ENCODE measurements around the gene CMTM2. TPM values are rescaled to one million over a fixed set of nuclear protein-coding genes. Genes with fewer than 3 reads are reported as not detected.

Gene CMTM2
- total and polyA plus RNA-seq, 11 donors = 0.52 TPM; not detected in 10

GRCh38 chr16:66541388-66542355, 37.6 kb upstream of the CMTM2 start:
- peak in 3 of 4 donors; percentile 16 to 35 (median 33) for ATAC-seq
- peaks cover 0 to 89% (median 48%) of the 10 kb centered on the region in 9 donors for H3K36me3 ChIP-seq

DNA sequence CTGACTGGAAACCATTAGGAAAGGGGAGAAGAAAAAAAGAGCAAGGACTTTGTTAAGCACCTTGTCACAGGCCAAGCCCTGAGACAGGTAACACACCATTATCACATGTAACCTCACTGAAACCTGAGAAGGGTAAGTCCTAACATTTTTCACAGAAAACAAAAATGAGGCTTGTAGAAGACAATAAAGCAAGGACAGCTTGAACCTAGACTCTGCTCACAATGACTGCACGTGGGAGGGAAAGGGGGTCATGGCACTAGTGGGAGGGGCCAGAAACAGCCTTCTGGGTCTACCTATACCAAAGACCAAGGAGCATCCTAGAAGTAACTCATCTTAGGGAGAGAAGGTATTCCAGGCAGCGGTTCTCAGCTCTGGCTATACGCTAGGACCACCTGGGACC, 36.9 kb upstream of the CMTM2 start:
- Histone ChIP-seq H3K27me3 (no peaks in the 10 kb centered on the region), H3K9me3 (no peaks in the 10 kb centered on the region), H3K4me3 (no peak overlapping the region), H3K4me1 (peaks cover 0 to 23% (median 0%) of the 10 kb centered on the region in 12 donors), H3K27ac (no peak overlapping the region), H3K36me3 (peaks cover 0 to 86% (median 46%) of the 10 kb centered on the region in 9 donors)
- 81 to 93% (median 89%) methylated on average over 3 of the region's 3 CpGs for WGBS, 4 donors
- intact Hi-C loops (cut with DNase I) = no loop called here
- no peak for TF ChIP-seq POLR2A (IDR thresholded peaks at IDR 0.05)
- TF ChIP-seq, protein P1, sequence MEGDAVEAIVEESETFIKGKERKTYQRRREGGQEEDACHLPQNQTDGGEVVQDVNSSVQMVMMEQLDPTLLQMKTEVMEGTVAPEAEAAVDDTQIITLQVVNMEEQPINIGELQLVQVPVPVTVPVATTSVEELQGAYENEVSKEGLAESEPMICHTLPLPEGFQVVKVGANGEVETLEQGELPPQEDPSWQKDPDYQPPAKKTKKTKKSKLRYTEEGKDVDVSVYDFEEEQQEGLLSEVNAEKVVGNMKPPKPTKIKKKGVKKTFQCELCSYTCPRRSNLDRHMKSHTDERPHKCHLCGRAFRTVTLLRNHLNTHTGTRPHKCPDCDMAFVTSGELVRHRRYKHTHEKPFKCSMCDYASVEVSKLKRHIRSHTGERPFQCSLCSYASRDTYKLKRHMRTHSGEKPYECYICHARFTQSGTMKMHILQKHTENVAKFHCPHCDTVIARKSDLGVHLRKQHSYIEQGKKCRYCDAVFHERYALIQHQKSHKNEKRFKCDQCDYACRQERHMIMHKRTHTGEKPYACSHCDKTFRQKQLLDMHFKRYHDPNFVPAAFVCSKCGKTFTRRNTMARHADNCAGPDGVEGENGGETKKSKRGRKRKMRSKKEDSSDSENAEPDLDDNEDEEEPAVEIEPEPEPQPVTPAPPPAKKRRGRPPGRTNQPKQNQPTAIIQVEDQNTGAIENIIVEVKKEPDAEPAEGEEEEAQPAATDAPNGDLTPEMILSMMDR (IDR thresholded peaks at IDR 0.05) = no peak
- DNase-seq (no peak), ATAC-seq (no peak)

More at GRCh38 chr16:66541388-66542355, 37.6 kb upstream of the CMTM2 start:
- TF ChIP-seq, protein P1 (IDR thresholded peaks at IDR 0.05) = no peak
- no peak for TF ChIP-seq POLR2A (IDR thresholded peaks at IDR 0.05)
- Histone ChIP-seq H3K9me3 (no peaks in the 10 kb centered on the region), H3K27ac (no peak overlapping the region), H3K27me3 (no peaks in the 10 kb centered on the region), H3K4me1 (peaks cover 0 to 23% (median 0%) of the 10 kb centered on the region in 12 donors), H3K4me3 (no peak overlapping the region)
- WGBS, 4 donors = 58 to 71% (median 66%) methylated on average over 18 of the region's 18 CpGs
- DNase-seq = no peak
- intact Hi-C loops (cut with DNase I) = no loop called here

DNA sequence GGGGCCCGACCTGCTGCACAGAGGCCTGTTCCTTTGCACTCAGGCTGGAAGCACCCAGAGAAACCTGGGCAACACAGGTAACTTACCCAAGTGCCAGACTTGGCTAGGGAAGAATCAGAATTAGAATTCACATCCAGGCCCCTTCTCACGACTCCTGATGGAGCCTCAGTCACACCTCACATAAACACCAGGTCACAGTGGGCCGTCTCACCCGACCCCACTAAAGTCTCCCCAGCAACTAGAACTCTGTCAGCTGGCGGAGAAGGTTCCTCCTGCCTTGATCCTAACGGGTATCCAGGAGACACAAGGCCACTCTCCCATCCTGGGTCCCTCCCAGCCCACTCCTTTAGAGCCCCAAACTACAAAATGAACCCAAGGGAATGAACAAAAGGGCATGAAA, 35.7 kb upstream of the CMTM2 start:
- Histone ChIP-seq H3K4me1 (peaks cover 0 to 32% (median 7%) of the 10 kb centered on the region in 12 donors), H3K27me3 (no peaks in the 10 kb centered on the region), H3K9me3 (no peaks in the 10 kb centered on the region), H3K4me3 (no peak overlapping the region), H3K27ac (peak overlapping the region in 2 of 12 donors; percentile 2 to 79), H3K36me3 (peaks cover 0 to 74% (median 42%) of the 10 kb centered on the region in 9 donors)
- TF ChIP-seq, protein P1 (IDR thresholded peaks at IDR 0.05) = no peak
- no peak for TF ChIP-seq POLR2A (IDR thresholded peaks at IDR 0.05)
- DNase-seq = no peak
- WGBS, 4 donors = 83 to 89% (median 87%) methylated on average over 5 to 6 of the region's 6 CpGs
- no peak for ATAC-seq
- intact Hi-C loops (cut with DNase I) = no loop called here

DNA sequence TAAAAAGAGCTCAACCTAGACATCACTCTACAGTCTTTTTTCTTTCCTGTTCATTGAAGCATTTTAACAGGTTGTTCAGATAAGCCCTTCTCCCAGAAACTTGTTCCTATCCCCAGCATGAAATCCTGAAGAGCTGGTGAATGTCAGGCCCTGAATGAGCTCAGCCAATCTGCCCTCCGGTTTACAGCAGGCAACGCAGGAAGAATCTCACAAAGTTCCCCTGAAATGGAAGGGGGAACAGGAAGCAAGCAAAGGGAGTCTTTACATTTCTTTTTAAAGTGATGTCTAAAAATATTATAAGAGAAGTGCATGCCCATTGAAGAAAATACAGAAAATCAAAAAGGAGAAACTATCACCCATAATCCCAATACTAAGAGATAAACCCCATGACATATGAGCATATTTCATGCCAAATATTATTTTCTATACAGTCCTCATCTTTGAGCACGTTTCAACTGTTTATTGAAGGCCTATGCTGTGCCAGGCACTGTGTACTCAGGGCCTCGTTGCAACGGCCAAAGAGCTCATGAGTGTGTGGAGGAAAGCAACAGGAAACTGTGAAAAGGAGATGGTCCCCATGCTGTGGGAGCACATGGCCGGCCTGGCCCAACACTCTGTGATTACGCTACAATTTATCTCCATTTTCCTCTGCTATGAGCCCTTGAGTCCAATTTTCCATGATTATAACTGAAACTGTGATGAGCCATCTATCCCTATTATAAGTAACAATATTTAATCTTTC, 35.1 kb upstream of the CMTM2 start:
- no peak for DNase-seq
- H3K27ac ChIP-seq = peak overlapping the region in 1 of 12 donors; percentile 79
- intact Hi-C loops (cut with DNase I) = no loop called here
- no peak overlapping the region for H3K4me3 ChIP-seq
- no peak for ATAC-seq
- H3K9me3 ChIP-seq = no peaks in the 10 kb centered on the region
- WGBS, 4 donors = 75 to 80% (median 77%) methylated on average over 7 of the region's 7 CpGs
- H3K36me3 ChIP-seq = peaks cover 0 to 69% (median 42%) of the 10 kb centered on the region in 9 donors
- TF ChIP-seq POLR2A (IDR thresholded peaks at IDR 0.05) = no peak
- TF ChIP-seq, protein P1 (IDR thresholded peaks at IDR 0.05) = no peak
- H3K4me1 ChIP-seq = peaks cover 0 to 38% (median 14%) of the 10 kb centered on the region in 12 donors
- H3K27me3 ChIP-seq = no peaks in the 10 kb centered on the region

Measured in heart left ventricle (tissue), 16 donors.